BJ (cell line): ENCODE results near the gene AVPI1. TPM values are rescaled to one million over a fixed set of nuclear protein-coding genes. Genes with fewer than 3 reads are reported as not detected.
"Not testable (repeated sequence)": the region's sequence is repeated elsewhere in the genome, so short reads cannot be mapped to it uniquely, and the experiment has no call there.

Experiments
- CTCF ChIA-PET: fragments of 350-600 bp; formaldehyde crosslinking; extraction: SDS; loops from one replicate; lab custom pipeline; 2021; ENCODE audit warnings: antibody characterized with exemption, inconsistent platforms; lab: Yijun Ruan, JAX
- POLR2A ChIA-PET: fragments of 300-600 bp; sonication (Branson Sonifier 250); formaldehyde crosslinking; extraction: SDS; loops from one replicate; lab custom pipeline; 2021; ENCODE audit warnings: antibody characterized with exemption; lab: Charles Lee
- DNase-seq: peaks from one replicate; pipeline ENCODE4 v3.0.0-alpha.2; 2011; ENCODE audit warnings: low read depth
- H3K27me3 ChIP-seq: 2 replicates; pipeline ENCODE4 v1.6.0; 2011; ENCODE audit warnings: low read length; ENCODE audit not compliant: control insufficient read depth, insufficient read depth
- H3K36me3 ChIP-seq: 2 replicates; pipeline ENCODE4 v1.5.1; 2011; ENCODE audit warnings: low read length; ENCODE audit not compliant: control insufficient read depth, insufficient read depth
- H3K4me3 ChIP-seq: 2 replicates; pipeline ENCODE4 v1.5.1; 2011; ENCODE audit warnings: low read depth, mild to moderate bottlenecking, control low read depth, low read length
- CTCF ChIP-seq: IDR thresholded peaks from 2 replicates; pipeline ENCODE4 v1.5.1; 2011; ENCODE audit warnings: low read depth, mild to moderate bottlenecking, control low read depth, inconsistent platforms, low read length, moderate library complexity; ENCODE audit not compliant: insufficient read depth
- polyA plus RNA-seq: library from polyadenylated mRNA; depleted of rRNA; stranded (reverse); fragments of >200 nt; gene quantifications from 2 replicates; pipeline ENCODE4 v1.2.3, GENCODE V29; 2011

AVPI1 gene
- polyA plus RNA-seq, 1 experiment, result 32.4 TPM

- H3K36me3 ChIP-seq, result no peaks in the 10 kb centered on the region
- ChIA-PET CTCF (interaction anchor here (1.2 to 20.3 kb wide), 3 partner anchors 18 to 29 kb away, joined by 4 to 517 read pairs (median 16); partner anchors contain the start of genes AVPI1 and ZFYVE27), POLR2A (no interaction called here)
- H3K4me3 ChIP-seq, result no peak overlapping the region
- no peaks in the 10 kb centered on the region; the same call in 1 of the 2 replicates for H3K27me3 ChIP-seq
- no peak for DNase-seq
- no peak for TF ChIP-seq CTCF
These were observed 18.1 kb upstream of the AVPI1 start for GRCh38 chr10:97705006-97705670.

- H3K27me3 ChIP-seq, result no peaks in the 10 kb centered on the region; the same call in 1 of the 2 replicates
- no peak overlapping the region for H3K4me3 ChIP-seq
- H3K36me3 ChIP-seq, result no peaks in the 10 kb centered on the region
- POLR2A ChIA-PET, result no interaction called here
- CTCF ChIA-PET, result interaction anchor here (0.7 to 20.3 kb wide), 7 partner anchors 8 to 158 kb away, joined by 3 to 517 read pairs (median 5); partner anchors contain the start of genes AVPI1, MARVELD1 and ZFYVE27
- DNase-seq, result no peak
- TF ChIP-seq CTCF, result no peak
These were observed 17.3 kb upstream of the AVPI1 start for GRCh38 chr10:97704341-97704740.

GRCh38 chr10:97703398-97704067 is 16.5 kb upstream of the AVPI1 start:
- H3K27me3 ChIP-seq, result no peaks in the 10 kb centered on the region; the same call in 1 of the 2 replicates
- ChIA-PET CTCF (interaction anchor here (0.8 to 20.3 kb wide), 8 partner anchors 9 to 52 kb away, joined by 3 to 517 read pairs (median 4); partner anchors contain the start of genes AVPI1, MARVELD1 and ZFYVE27), POLR2A (no interaction called here)
- H3K36me3 ChIP-seq, result no peaks in the 10 kb centered on the region
- DNase-seq, result no peak
- no peak overlapping the region for H3K4me3 ChIP-seq
- TF ChIP-seq CTCF, result no peak

- no peaks in the 10 kb centered on the region for H3K36me3 ChIP-seq
- ChIA-PET CTCF (interaction anchor here (0.7 to 20.3 kb wide), 25 partner anchors 8 to 168 kb away, joined by 3 to 517 read pairs (median 4); partner anchors contain the start of genes ANKRD2, AVPI1, MARVELD1 and ZFYVE27), POLR2A (no interaction called here)
- no peaks in the 10 kb centered on the region; the same call in 1 of the 2 replicates for H3K27me3 ChIP-seq
- TF ChIP-seq CTCF, result peak; percentile 92
- H3K4me3 ChIP-seq, result no peak overlapping the region
- DNase-seq, result no peak
These were observed 14.5 kb upstream of the AVPI1 start for GRCh38 chr10:97701438-97702069.

- DNase-seq, H3K4me3 ChIP-seq, H3K27me3 ChIP-seq, H3K36me3 ChIP-seq: not testable (repeated sequence)
- CTCF ChIA-PET, result interaction anchor here (1.5 to 3.7 kb wide), 5 partner anchors 11 to 34 kb away, joined by 4 to 17 read pairs (median 10); partner anchors contain the start of gene AVPI1
- POLR2A ChIA-PET, result interaction anchor here (0.6 kb wide), 1 partner anchor 15 kb away, joined by 6 read pairs; the partner anchor contains the start of gene MARVELD1
These were observed 11.1 kb upstream of the AVPI1 start for GRCh38 chr10:97698072-97698655.
